Measurements from ENCODE around the gene SLC25A23. TPM values are rescaled to one million over a fixed set of nuclear protein-coding genes. Genes with fewer than 3 reads are reported as not detected.
"Not testable (repeated sequence)": the region's sequence is repeated elsewhere in the genome, so short reads cannot be mapped to it uniquely, and the experiment has no call there.

SLC25A23 gene
- total RNA-seq, 1 experiment from 2014 or later, result 73.5 TPM

- Mint-ChIP-seq H3K27me3 (ENCODE audit: insufficient read depth, unreplicated experiment) (no peaks in the 10 kb centered on the region), H3K36me3 (ENCODE audit: insufficient read depth, unreplicated experiment) (no peaks in the 10 kb centered on the region), H3K4me1 (ENCODE audit: low read depth, unreplicated experiment) (no peaks in the 10 kb centered on the region), H3K27ac (ENCODE audit: unreplicated experiment) (no peak overlapping the region), H3K4me3 (ENCODE audit: unreplicated experiment) (no peak overlapping the region), H3K9me3 (ENCODE audit: unreplicated experiment) (no peaks in the 10 kb centered on the region)
- Histone ChIP-seq H3K27me3 (replicated peaks; ENCODE audit: control insufficient read depth, insufficient read depth, low read length) (no peaks in the 10 kb centered on the region), H3K4me3 (ENCODE audit: low read depth, low read length) (no peak overlapping the region), H3K4me1 (no peaks in the 10 kb centered on the region), H3K36me3 (ENCODE audit: control insufficient read depth, insufficient read depth, low read length) (no peaks in the 10 kb centered on the region), H3K9me3 (no peaks in the 10 kb centered on the region)
- no peak for DNase-seq
- intact Hi-C loops (cut with micrococcal nuclease; ENCODE audit: unreplicated experiment), result no loop called here
- BruUV-seq (replicated peaks), result no TSS peak
- POLR2A ChIA-PET, result no interaction called here
- TF ChIP-seq, protein P1, sequence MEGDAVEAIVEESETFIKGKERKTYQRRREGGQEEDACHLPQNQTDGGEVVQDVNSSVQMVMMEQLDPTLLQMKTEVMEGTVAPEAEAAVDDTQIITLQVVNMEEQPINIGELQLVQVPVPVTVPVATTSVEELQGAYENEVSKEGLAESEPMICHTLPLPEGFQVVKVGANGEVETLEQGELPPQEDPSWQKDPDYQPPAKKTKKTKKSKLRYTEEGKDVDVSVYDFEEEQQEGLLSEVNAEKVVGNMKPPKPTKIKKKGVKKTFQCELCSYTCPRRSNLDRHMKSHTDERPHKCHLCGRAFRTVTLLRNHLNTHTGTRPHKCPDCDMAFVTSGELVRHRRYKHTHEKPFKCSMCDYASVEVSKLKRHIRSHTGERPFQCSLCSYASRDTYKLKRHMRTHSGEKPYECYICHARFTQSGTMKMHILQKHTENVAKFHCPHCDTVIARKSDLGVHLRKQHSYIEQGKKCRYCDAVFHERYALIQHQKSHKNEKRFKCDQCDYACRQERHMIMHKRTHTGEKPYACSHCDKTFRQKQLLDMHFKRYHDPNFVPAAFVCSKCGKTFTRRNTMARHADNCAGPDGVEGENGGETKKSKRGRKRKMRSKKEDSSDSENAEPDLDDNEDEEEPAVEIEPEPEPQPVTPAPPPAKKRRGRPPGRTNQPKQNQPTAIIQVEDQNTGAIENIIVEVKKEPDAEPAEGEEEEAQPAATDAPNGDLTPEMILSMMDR (IDR thresholded peaks at IDR 0.05; ENCODE audit: insufficient read depth in 1 of 2, low read depth in 1 of 2, low read length in 1 of 2, severe bottlenecking in 1 of 2, unreplicated experiment in 1 of 2), result no peak
- CTCF ChIA-PET, result interaction anchor here (0.8 kb wide), 1 partner anchor 114 kb away, joined by 7 read pairs; no protein-coding TSS in a partner anchor
Observed at GRCh38 chr19:6433165-6433564, 26.4 kb downstream of the SLC25A23 start.

DNA sequence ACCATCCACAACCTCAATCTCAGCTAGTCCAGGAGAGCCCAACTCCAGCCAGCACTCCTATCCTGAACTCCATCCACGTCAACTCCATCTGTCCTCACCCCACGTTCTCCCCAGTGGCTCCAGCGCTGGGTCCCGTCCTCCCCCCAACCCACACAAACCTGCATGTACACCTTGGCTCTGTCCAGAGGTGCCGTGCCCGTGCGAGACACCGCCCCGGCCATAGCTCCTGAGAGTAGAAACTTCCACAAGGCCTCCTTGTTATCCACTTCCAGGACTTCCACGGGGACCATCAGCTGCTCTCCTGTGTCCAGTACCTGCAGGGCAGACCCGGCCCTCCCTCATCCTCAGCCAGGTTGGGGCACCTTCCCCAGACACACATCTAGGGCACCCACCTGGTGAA is 27.7 kb downstream of the SLC25A23 start:
- Mint-ChIP-seq H3K9me3 (ENCODE audit: unreplicated experiment) (no peaks in the 10 kb centered on the region), H3K27me3 (ENCODE audit: insufficient read depth, unreplicated experiment) (no peaks in the 10 kb centered on the region)

DNA sequence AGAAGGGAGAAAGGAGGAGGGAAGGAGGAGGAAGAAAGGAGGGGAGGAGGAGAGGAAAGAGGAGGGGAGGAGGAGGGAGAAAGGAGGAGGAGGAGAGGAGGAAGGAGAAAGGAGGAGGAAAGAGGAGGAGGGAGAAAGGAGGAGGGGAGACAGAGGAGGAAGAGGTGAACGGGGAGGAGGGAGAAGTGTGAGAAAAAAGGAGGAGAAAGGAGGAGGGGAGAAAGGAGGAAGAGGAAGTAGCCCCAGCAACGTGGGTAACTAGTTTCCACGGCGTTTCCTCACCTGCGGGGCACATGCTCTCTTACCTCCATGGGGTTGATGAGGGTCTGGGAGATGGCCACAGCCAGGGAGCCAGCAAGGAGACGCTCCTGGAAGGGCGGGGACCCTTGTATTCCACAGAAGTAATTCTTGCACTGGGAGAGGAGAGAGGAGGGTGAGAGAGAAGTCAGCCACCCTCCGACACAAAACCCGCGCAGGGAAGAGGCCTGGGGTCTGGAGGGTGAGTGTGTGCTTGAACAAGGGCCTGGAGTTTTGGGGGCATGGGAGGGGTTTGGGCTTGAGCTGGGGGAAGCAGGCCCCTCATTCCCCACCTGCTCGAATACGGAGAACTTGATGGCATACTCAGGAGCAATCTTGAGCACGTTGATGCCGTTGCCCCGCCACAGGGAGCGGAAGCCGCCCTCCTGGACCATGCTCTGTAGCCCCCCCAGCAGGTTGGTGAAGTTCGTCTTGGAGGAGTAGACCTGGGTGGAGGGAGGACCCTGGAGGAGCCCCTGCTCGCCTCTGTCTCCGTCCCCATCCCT is 30.0 kb downstream of the SLC25A23 start:
- DNase-seq, result no peak
- POLR2A ChIA-PET, result no interaction called here
- no TSS peak for BruUV-seq (replicated peaks)
- no peak overlapping the region for H3K4me3 Mint-ChIP-seq (ENCODE audit: unreplicated experiment)
- peaks cover 6% of the 10 kb centered on the region for H3K4me1 Mint-ChIP-seq (ENCODE audit: low read depth, unreplicated experiment)
- CTCF ChIA-PET, result interaction anchor here (0.5 kb wide), 1 partner anchor 87 kb away, joined by 3 read pairs; no protein-coding TSS in a partner anchor
- Histone ChIP-seq H3K4me1 (peaks cover 11% of the 10 kb centered on the region), H3K9me3 (no peaks in the 10 kb centered on the region), H3K27me3 (replicated peaks; ENCODE audit: control insufficient read depth, insufficient read depth, low read length) (no peaks in the 10 kb centered on the region), H3K36me3 (ENCODE audit: control insufficient read depth, insufficient read depth, low read length) (no peaks in the 10 kb centered on the region), H3K4me3 (ENCODE audit: low read depth, low read length) (no peak overlapping the region)
- intact Hi-C loops (cut with micrococcal nuclease; ENCODE audit: unreplicated experiment), result loop anchor here (5.0 to 10.0 kb wide), 2 partner anchors 155 to 452 kb away; partner anchors contain the start of genes MLLT1 and RANBP3
- H3K9me3 Mint-ChIP-seq (ENCODE audit: unreplicated experiment), result no peaks in the 10 kb centered on the region
- peaks cover 9% of the 10 kb centered on the region for H3K36me3 Mint-ChIP-seq (ENCODE audit: insufficient read depth, unreplicated experiment)
- H3K27me3 Mint-ChIP-seq (ENCODE audit: insufficient read depth, unreplicated experiment), result no peaks in the 10 kb centered on the region
- H3K27ac Mint-ChIP-seq (ENCODE audit: unreplicated experiment), result no peak overlapping the region
- TF ChIP-seq, protein P1 (IDR thresholded peaks at IDR 0.05; ENCODE audit: insufficient read depth in 1 of 2, low read depth in 1 of 2, low read length in 1 of 2, severe bottlenecking in 1 of 2, unreplicated experiment in 1 of 2), result no peak

More for the DNA sequence above, 27.7 kb downstream of the SLC25A23 start:
- H3K4me3 Mint-ChIP-seq (ENCODE audit: unreplicated experiment), result no peak overlapping the region
- Histone ChIP-seq H3K9me3 (no peaks in the 10 kb centered on the region), H3K36me3 (ENCODE audit: control insufficient read depth, insufficient read depth, low read length) (no peaks in the 10 kb centered on the region), H3K4me3 (ENCODE audit: low read depth, low read length) (no peak overlapping the region), H3K4me1 (no peaks in the 10 kb centered on the region), H3K27me3 (replicated peaks; ENCODE audit: control insufficient read depth, insufficient read depth, low read length) (no peaks in the 10 kb centered on the region)
- intact Hi-C loops (cut with micrococcal nuclease; ENCODE audit: unreplicated experiment), result no loop called here
- no peak overlapping the region for H3K27ac Mint-ChIP-seq (ENCODE audit: unreplicated experiment)
- no TSS peak for BruUV-seq (replicated peaks)
- H3K36me3 Mint-ChIP-seq (ENCODE audit: insufficient read depth, unreplicated experiment), result no peaks in the 10 kb centered on the region
- no peak for DNase-seq
- ChIA-PET CTCF (interaction anchor here (0.6 kb wide), 1 partner anchor 38 kb away, joined by 5 read pairs; no protein-coding TSS in a partner anchor), POLR2A (no interaction called here)
- TF ChIP-seq, protein P1 (IDR thresholded peaks at IDR 0.05; ENCODE audit: insufficient read depth in 1 of 2, low read depth in 1 of 2, low read length in 1 of 2, severe bottlenecking in 1 of 2, unreplicated experiment in 1 of 2), result no peak
- no peaks in the 10 kb centered on the region for H3K4me1 Mint-ChIP-seq (ENCODE audit: low read depth, unreplicated experiment)

- intact Hi-C loops (cut with micrococcal nuclease; ENCODE audit: unreplicated experiment), result loop anchor here (5.0 to 10.0 kb wide), 2 partner anchors 154 to 452 kb away; partner anchors contain the start of genes MLLT1 and RANBP3
- H3K27me3 Mint-ChIP-seq (ENCODE audit: insufficient read depth, unreplicated experiment); H3K4me3 Mint-ChIP-seq (ENCODE audit: unreplicated experiment); CTCF ChIA-PET; H3K27me3 ChIP-seq (replicated peaks; ENCODE audit: control insufficient read depth, insufficient read depth, low read length); H3K9me3 Mint-ChIP-seq (ENCODE audit: unreplicated experiment); BruUV-seq (replicated peaks); DNase-seq; H3K27ac Mint-ChIP-seq (ENCODE audit: unreplicated experiment); H3K36me3 ChIP-seq (ENCODE audit: control insufficient read depth, insufficient read depth, low read length); H3K4me3 ChIP-seq (ENCODE audit: low read depth, low read length); H3K9me3 ChIP-seq; H3K4me1 Mint-ChIP-seq (ENCODE audit: low read depth, unreplicated experiment): not testable (repeated sequence)
- H3K36me3 Mint-ChIP-seq (ENCODE audit: insufficient read depth, unreplicated experiment), result peaks cover 13% of the 10 kb centered on the region
- POLR2A ChIA-PET, result interaction anchor here (0.6 kb wide), 1 partner anchor 27 kb away, joined by 6 read pairs; no protein-coding TSS in a partner anchor
- H3K4me1 ChIP-seq, result peaks cover 11% of the 10 kb centered on the region
Observed at GRCh38 chr19:6428692-6429418, 30.7 kb downstream of the SLC25A23 start.

Data from Caco-2 (cell line).